CD4-positive, alpha-beta T cell treated with Interleukin-2 at 100 ng/mL for 4 hours (primary cell): ENCODE data around the gene TK2.
"Not testable (repeated sequence)": the region's sequence is repeated elsewhere in the genome, so short reads cannot be mapped to it uniquely, and the experiment has no call there.

Experiments used
- DNase-seq: peaks from one replicate; pipeline ENCODE4 v3.0.0-alpha.2; 2020; ENCODE audit warnings: low spot score

TK2 gene

GRCh38 chr16:66549284-66550131 lies at the start of gene TK2:
TSS of gene TK2 (minus strand) at chr16:66550122. CDS start at chr16:66550061, 61 bp downstream.
- DNase-seq, result peak; percentile 38

- DNase-seq, result no peak
Observed at GRCh38 chr16:66598111-66598510, 48.2 kb upstream of the TK2 start.

- DNase-seq, result peak; percentile 28
Observed at GRCh38 chr16:66596986-66597848, 47.3 kb upstream of the TK2 start.

- DNase-seq, result not testable (repeated sequence)
Observed at GRCh38 chr16:66596559-66596958, 46.6 kb upstream of the TK2 start.

GRCh38 chr16:66594739-66595138 lies 44.8 kb upstream of the TK2 start:
- no peak for DNase-seq

- no peak for DNase-seq
Observed at GRCh38 chr16:66592814-66593213, 42.9 kb upstream of the TK2 start.

GRCh38 chr16:66592241-66592640 lies 42.3 kb upstream of the TK2 start:
- no peak for DNase-seq

GRCh38 chr16:66591018-66591417 lies 41.1 kb upstream of the TK2 start:
- DNase-seq, result no peak

GRCh38 chr16:66590322-66590721 lies 40.4 kb upstream of the TK2 start:
- DNase-seq, result peak; percentile 46

GRCh38 chr16:66588981-66589713 lies 39.2 kb upstream of the TK2 start:
- peak; percentile 75 for DNase-seq

- DNase-seq, result no peak
Observed at GRCh38 chr16:66587881-66588600, 38.1 kb upstream of the TK2 start.

- no peak for DNase-seq
Observed at GRCh38 chr16:66585481-66586239, 35.7 kb upstream of the TK2 start.

- DNase-seq, result no peak
Observed at GRCh38 chr16:66581246-66581952, 31.5 kb upstream of the TK2 start.

GRCh38 chr16:66580605-66581209 lies 30.8 kb upstream of the TK2 start:
- no peak for DNase-seq

GRCh38 chr16:66578651-66579531 lies 29.0 kb upstream of the TK2 start, which contains the start of gene CMTM2:
TSS of gene CMTM2 (plus strand) at chr16:66579463. CDS start at chr16:66579608, 145 bp downstream.
- DNase-seq, result no peak

- DNase-seq, result no peak
Observed at GRCh38 chr16:66576296-66576695, 26.4 kb upstream of the TK2 start.

GRCh38 chr16:66575060-66575459 lies 25.1 kb upstream of the TK2 start:
- DNase-seq, result no peak

GRCh38 chr16:66574531-66574930 lies 24.6 kb upstream of the TK2 start:
- no peak for DNase-seq

GRCh38 chr16:66574081-66574480 lies 24.2 kb upstream of the TK2 start:
- DNase-seq, result no peak
